ENCODE data around the gene KSR2.

- TF ChIP-seq CTCF (conservative IDR thresholded peaks at IDR 0.05; ENCODE audit: low read length) (no peak), EZH2phosphoT487 (IDR thresholded peaks at IDR 0.05; ENCODE audit: borderline replicate concordance, low read depth, low read length) (no peak)
Observed at GRCh38 chr12:117738233-117738632, 230.6 kb downstream of the KSR2 start.

Data from OCI-LY7 (cell line).